Nephron (organoid): ENCODE results near the gene RBM14.

ENCODE experiments used
- H3K27ac Mint-ChIP-seq, 3 experiments: 2 replicates each; pipeline ENCODE4 v1.8.0; 2020; ENCODE audit warnings: mixed read lengths in 3 of 3, mild to moderate bottlenecking in 2 of 3, moderate library complexity in 1 of 3
- H3K27me3 Mint-ChIP-seq: 2 replicates; pipeline ENCODE4 v1.8.0; 2021; ENCODE audit warnings: low read depth, mild to moderate bottlenecking, moderate library complexity, mixed read lengths
- H3K36me3 Mint-ChIP-seq: 2 replicates; pipeline ENCODE4 v1.8.0; 2020; ENCODE audit warnings: low read depth, mixed read lengths
- H3K4me1 Mint-ChIP-seq: 2 replicates; pipeline ENCODE4 v1.8.0; 2020; ENCODE audit warnings: mixed read lengths
- H3K4me3 Mint-ChIP-seq, 3 experiments: 2 replicates each; pipeline ENCODE4 v1.8.0; 2020; ENCODE audit warnings: mild to moderate bottlenecking in 3 of 3, mixed read lengths in 3 of 3, moderate library complexity in 2 of 3
- H3K9me3 Mint-ChIP-seq: 2 replicates; pipeline ENCODE4 v1.8.0; 2020; ENCODE audit warnings: mixed read lengths
- TF ChIP-seq, protein P1 (sequence below), 3 experiments: fragments of 200-600 bp; sonication (generic); IDR thresholded peaks; one replicate each; pipeline ENCODE4 v1.5.0; 2021; ENCODE audit warnings: antibody characterized with exemption in 3 of 3; ENCODE audit not compliant: unreplicated experiment in 3 of 3

The RBM14 gene

GRCh38 chr11:66663741-66664296 is 47.4 kb downstream of the RBM14 start:
- Mint-ChIP-seq H3K27ac (no peak overlapping the region), H3K4me1 (peaks cover 10% of the 10 kb centered on the region), H3K9me3 (no peaks in the 10 kb centered on the region), H3K27me3 (no peaks in the 10 kb centered on the region), H3K4me3 (no peak overlapping the region), H3K36me3 (peaks cover 70% of the 10 kb centered on the region)
- TF ChIP-seq, protein P1, sequence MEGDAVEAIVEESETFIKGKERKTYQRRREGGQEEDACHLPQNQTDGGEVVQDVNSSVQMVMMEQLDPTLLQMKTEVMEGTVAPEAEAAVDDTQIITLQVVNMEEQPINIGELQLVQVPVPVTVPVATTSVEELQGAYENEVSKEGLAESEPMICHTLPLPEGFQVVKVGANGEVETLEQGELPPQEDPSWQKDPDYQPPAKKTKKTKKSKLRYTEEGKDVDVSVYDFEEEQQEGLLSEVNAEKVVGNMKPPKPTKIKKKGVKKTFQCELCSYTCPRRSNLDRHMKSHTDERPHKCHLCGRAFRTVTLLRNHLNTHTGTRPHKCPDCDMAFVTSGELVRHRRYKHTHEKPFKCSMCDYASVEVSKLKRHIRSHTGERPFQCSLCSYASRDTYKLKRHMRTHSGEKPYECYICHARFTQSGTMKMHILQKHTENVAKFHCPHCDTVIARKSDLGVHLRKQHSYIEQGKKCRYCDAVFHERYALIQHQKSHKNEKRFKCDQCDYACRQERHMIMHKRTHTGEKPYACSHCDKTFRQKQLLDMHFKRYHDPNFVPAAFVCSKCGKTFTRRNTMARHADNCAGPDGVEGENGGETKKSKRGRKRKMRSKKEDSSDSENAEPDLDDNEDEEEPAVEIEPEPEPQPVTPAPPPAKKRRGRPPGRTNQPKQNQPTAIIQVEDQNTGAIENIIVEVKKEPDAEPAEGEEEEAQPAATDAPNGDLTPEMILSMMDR (IDR thresholded peaks at IDR 0.05; ENCODE audit: unreplicated experiment in 3 of 3), result no peak

- peaks cover 22% of the 10 kb centered on the region for H3K4me1 Mint-ChIP-seq
- peaks cover 67% of the 10 kb centered on the region for H3K36me3 Mint-ChIP-seq
- no peak overlapping the region for H3K27ac Mint-ChIP-seq
- H3K9me3 Mint-ChIP-seq, result no peaks in the 10 kb centered on the region
- no peaks in the 10 kb centered on the region for H3K27me3 Mint-ChIP-seq
- TF ChIP-seq, protein P1 (IDR thresholded peaks at IDR 0.05; ENCODE audit: unreplicated experiment in 3 of 3), result no peak
- no peak overlapping the region for H3K4me3 Mint-ChIP-seq
These were observed 48.9 kb downstream of the RBM14 start for GRCh38 chr11:66665369-66665768.

- H3K36me3 Mint-ChIP-seq, result peaks cover 50% of the 10 kb centered on the region
- peak overlapping the region in 1 of 3 experiments; percentile 50 for H3K27ac Mint-ChIP-seq
- H3K27me3 Mint-ChIP-seq, result no peaks in the 10 kb centered on the region
- peaks cover 49% of the 10 kb centered on the region for H3K4me1 Mint-ChIP-seq
- no peak overlapping the region for H3K4me3 Mint-ChIP-seq
- no peaks in the 10 kb centered on the region for H3K9me3 Mint-ChIP-seq
- TF ChIP-seq, protein P1 (IDR thresholded peaks at IDR 0.05; ENCODE audit: unreplicated experiment in 3 of 3), result no peak
These were observed 54.4 kb downstream of the RBM14 start for GRCh38 chr11:66670816-66671215.

GRCh38 chr11:66674964-66675602 is 58.7 kb downstream of the RBM14 start:
- peaks cover 26% of the 10 kb centered on the region for H3K36me3 Mint-ChIP-seq
- TF ChIP-seq, protein P1 (IDR thresholded peaks at IDR 0.05; ENCODE audit: unreplicated experiment in 3 of 3), result no peak
- no peaks in the 10 kb centered on the region for H3K27me3 Mint-ChIP-seq
- H3K27ac Mint-ChIP-seq, result peak overlapping the region in 2 of 3 experiments; percentile 27 to 62
- H3K4me1 Mint-ChIP-seq, result peaks cover 51% of the 10 kb centered on the region
- peak overlapping the region; percentile 66 to 79 (median 75) for H3K4me3 Mint-ChIP-seq
- H3K9me3 Mint-ChIP-seq, result no peaks in the 10 kb centered on the region

GRCh38 chr11:66676282-66676919 is 60.0 kb downstream of the RBM14 start:
- Mint-ChIP-seq H3K36me3 (peaks cover 21% of the 10 kb centered on the region), H3K4me1 (peaks cover 41% of the 10 kb centered on the region), H3K27me3 (no peaks in the 10 kb centered on the region)

More at GRCh38 chr11:66676282-66676919, 60.0 kb downstream of the RBM14 start:
- peak overlapping the region; percentile 91 to 94 (median 91) for H3K4me3 Mint-ChIP-seq
- H3K9me3 Mint-ChIP-seq, result no peaks in the 10 kb centered on the region
- TF ChIP-seq, protein P1 (IDR thresholded peaks at IDR 0.05; ENCODE audit: unreplicated experiment in 3 of 3), result no peak
- H3K27ac Mint-ChIP-seq, result peak overlapping the region; percentile 98 to 100 (median 99)
